ENCODE results near the gene RAB11FIP4.

DNA sequence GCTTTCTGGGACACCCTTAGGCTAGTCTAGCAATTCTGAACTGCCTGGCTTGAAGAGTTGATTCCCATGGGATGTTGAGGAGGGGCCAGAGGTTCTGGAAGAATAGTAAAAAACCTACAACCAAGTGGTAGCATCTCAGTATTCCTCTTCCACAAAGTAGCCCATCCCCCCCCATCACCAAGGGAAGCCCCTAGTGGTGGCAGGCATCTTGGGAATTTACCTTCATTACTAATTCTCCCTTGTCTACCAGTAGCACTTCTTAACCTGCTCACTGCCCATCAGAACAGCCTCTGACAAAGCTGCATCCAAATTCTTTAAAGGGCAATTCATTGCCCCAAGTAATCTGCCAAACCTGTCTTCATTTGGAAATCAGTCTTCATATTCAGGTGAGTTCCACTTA is 12.8 kb upstream of the RAB11FIP4 start:
- TF ChIP-seq TAF1 (IDR thresholded peaks at IDR 0.05; ENCODE audit: borderline replicate concordance, insufficient read depth, low read length) (no peak), POLR2AphosphoS5 (IDR thresholded peaks at IDR 0.05; ENCODE audit: low read depth, low read length) (no peak)
- TF ChIP-seq, protein P1, sequence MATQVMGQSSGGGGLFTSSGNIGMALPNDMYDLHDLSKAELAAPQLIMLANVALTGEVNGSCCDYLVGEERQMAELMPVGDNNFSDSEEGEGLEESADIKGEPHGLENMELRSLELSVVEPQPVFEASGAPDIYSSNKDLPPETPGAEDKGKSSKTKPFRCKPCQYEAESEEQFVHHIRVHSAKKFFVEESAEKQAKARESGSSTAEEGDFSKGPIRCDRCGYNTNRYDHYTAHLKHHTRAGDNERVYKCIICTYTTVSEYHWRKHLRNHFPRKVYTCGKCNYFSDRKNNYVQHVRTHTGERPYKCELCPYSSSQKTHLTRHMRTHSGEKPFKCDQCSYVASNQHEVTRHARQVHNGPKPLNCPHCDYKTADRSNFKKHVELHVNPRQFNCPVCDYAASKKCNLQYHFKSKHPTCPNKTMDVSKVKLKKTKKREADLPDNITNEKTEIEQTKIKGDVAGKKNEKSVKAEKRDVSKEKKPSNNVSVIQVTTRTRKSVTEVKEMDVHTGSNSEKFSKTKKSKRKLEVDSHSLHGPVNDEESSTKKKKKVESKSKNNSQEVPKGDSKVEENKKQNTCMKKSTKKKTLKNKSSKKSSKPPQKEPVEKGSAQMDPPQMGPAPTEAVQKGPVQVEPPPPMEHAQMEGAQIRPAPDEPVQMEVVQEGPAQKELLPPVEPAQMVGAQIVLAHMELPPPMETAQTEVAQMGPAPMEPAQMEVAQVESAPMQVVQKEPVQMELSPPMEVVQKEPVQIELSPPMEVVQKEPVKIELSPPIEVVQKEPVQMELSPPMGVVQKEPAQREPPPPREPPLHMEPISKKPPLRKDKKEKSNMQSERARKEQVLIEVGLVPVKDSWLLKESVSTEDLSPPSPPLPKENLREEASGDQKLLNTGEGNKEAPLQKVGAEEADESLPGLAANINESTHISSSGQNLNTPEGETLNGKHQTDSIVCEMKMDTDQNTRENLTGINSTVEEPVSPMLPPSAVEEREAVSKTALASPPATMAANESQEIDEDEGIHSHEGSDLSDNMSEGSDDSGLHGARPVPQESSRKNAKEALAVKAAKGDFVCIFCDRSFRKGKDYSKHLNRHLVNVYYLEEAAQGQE (IDR thresholded peaks at IDR 0.05; ENCODE audit: insufficient read depth in 1 of 2, low read depth in 2 of 2, low read length in 2 of 2) = no peak

Measured in PFSK-1 (cell line).